Measurements from ENCODE around the gene NR4A1. TPM values are rescaled to one million over a fixed set of nuclear protein-coding genes. Genes with fewer than 3 reads are reported as not detected.

NR4A1 gene
- total and polyA plus RNA-seq, 2 of the 13 experiments (the other 11 are each of a cell fraction or from before 2014, with no cell fraction given) = 5.7 to 15.2 TPM

GRCh38 chr12:52069327-52070184, 18.3 kb downstream of the NR4A1 start, which contains the start of gene ATG101 (continued):
- peak; percentile 48; the same call in 1 of the 2 replicates for TF ChIP-seq ARID5B (CRISPR knock-in tag; IDR thresholded peaks at IDR 0.05)
- TF ChIP-seq ZNF275 (CRISPR knock-in tag; IDR thresholded peaks at IDR 0.05; ENCODE audit: borderline replicate concordance) = no peak; the same call in 1 of the 2 replicates
- TF ChIP-seq NCOR1 (IDR thresholded peaks at IDR 0.05; ENCODE audit: borderline replicate concordance, low read length) = 0 out of 2 replicates have a peak, but pooled peaks have one; percentile 30
- no peak for TF ChIP-seq ZFP1 (CRISPR knock-in tag; IDR thresholded peaks at IDR 0.05)
- TF ChIP-seq ZFX (CRISPR knock-in tag; IDR thresholded peaks at IDR 0.05; ENCODE audit: low read depth) = peak; percentile 62
- no peak for TF ChIP-seq ZNF513 (CRISPR knock-in tag; conservative IDR thresholded peaks at IDR 0.05)
- peak; percentile 77 for TF ChIP-seq FOXA3 (CRISPR knock-in tag; IDR thresholded peaks at IDR 0.05)
- TF ChIP-seq ZNF772 (CRISPR knock-in tag; IDR thresholded peaks at IDR 0.05) = peak; percentile 55
- peak; percentile 97 for TF ChIP-seq ZFP82 (CRISPR knock-in tag; IDR thresholded peaks at IDR 0.05; ENCODE audit: borderline replicate concordance)
- TF ChIP-seq ZBTB42 (CRISPR knock-in tag; IDR thresholded peaks at IDR 0.05) = no peak
- peak; percentile 68 for TF ChIP-seq KLF11 (CRISPR knock-in tag; IDR thresholded peaks at IDR 0.05)
- peak; percentile 69 for TF ChIP-seq GABPA (IDR thresholded peaks at IDR 0.05; ENCODE audit: low read depth, low read length)
- TF ChIP-seq GABPA (CRISPR knock-in tag; IDR thresholded peaks at IDR 0.05; ENCODE audit: low read depth) = peak; percentile 96
- TF ChIP-seq PRPF4 (IDR thresholded peaks at IDR 0.05; ENCODE audit: low read depth, low read length, poor library complexity, severe bottlenecking) = no peak
- TF ChIP-seq ZBTB8A (CRISPR knock-in tag; IDR thresholded peaks at IDR 0.05; ENCODE audit: borderline replicate concordance, low read depth) = no peak
- no peak; the same call in 1 of the 2 replicates for TF ChIP-seq KLF15 (CRISPR knock-in tag; IDR thresholded peaks at IDR 0.05; ENCODE audit: borderline replicate concordance)
- no peak for TF ChIP-seq E2F5 (CRISPR knock-in tag; conservative IDR thresholded peaks at IDR 0.05)
- TF ChIP-seq EHMT2 (IDR thresholded peaks at IDR 0.05; ENCODE audit: borderline replicate concordance, low read depth, low read length) = no peak
- TF ChIP-seq MED1 (CRISPR knock-in tag; IDR thresholded peaks at IDR 0.05) = peak; percentile 54
- TF ChIP-seq YEATS4 (CRISPR knock-in tag; IDR thresholded peaks at IDR 0.05; ENCODE audit: borderline replicate concordance) = peak; percentile 76
- TF ChIP-seq NFATC3 (CRISPR knock-in tag; IDR thresholded peaks at IDR 0.05) = no peak
- no peak for TF ChIP-seq ZNF780A (CRISPR knock-in tag; IDR thresholded peaks at IDR 0.05)
- peak; percentile 83; the same call in 1 of the 2 replicates for TF ChIP-seq ZNF556 (CRISPR knock-in tag; IDR thresholded peaks at IDR 0.05; ENCODE audit: borderline replicate concordance)

Data from HepG2 (cell line).